GM18526 (cell line): ENCODE data around the gene FADD.

Experiments
- POLR2A ChIP-seq: IDR thresholded peaks from 3 replicates; pipeline ENCODE4 v1.6.1; 2011; ENCODE audit not compliant: insufficient read length; ENCODE audit errors: extremely low read depth

The FADD gene

GRCh38 chr11:70170596-70171210, 32.4 kb upstream of the FADD start:
- no peak for TF ChIP-seq POLR2A

- TF ChIP-seq POLR2A, result no peak
Observed at GRCh38 chr11:70173018-70173417, 30.1 kb upstream of the FADD start.

DNA sequence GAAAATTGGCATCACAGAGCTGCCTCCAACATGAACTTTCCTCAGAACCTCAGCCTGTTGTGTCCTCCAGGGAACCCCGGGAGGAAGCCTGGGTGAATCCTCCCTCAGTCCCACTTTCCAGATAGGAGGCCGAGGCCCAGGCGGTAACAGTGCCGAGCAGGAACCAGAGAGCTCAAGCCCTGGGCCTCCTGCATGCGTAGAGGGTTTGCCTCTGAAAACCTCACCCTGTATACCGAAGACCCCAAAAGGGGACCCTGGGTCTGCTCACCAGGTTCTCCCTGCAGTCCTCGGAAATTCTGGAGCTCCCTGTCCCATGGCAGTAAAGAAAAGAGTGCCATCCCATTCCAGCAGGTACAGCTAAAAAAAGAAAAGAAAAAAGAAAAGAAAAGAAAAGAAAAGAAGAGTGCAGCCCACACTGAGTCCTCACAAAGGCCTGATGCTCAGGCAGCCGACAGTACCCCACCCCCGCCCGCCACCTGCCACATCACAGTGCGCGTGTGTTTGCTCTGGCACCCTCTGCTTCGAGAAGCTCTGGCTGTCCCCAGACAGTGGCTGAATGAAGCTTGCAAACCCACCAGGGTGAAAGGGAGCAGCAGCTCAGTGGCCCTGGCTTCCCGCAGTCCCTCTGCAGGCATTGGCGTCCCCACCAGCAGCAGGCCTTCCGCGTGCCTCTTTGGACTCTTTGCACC, 28.4 kb upstream of the FADD start:
- TF ChIP-seq POLR2A, result no peak

- no peak for TF ChIP-seq POLR2A
Observed at GRCh38 chr11:70175236-70175698, 27.8 kb upstream of the FADD start.

- TF ChIP-seq POLR2A, result no peak
Observed at GRCh38 chr11:70176940-70177689, 26.0 kb upstream of the FADD start.

DNA sequence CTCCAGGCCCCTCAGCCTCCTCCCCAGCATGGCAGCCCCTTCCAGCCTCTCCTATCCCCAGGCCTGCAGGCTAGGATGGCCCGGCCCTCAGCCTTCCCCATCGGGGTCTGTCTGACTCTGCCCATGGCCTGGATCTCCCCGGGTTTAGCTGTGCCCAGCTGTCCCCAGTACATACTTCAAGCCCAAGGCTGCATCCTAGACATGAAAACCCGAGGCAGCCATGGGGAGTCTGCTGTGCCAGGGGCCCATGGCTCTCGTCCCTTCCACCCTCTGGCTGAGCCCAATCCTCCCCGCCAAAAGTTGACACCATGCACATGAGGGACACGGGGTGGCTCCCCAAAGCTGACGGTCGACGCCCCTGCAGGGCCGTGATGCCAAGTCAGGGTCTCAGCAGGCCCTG, 22.2 kb upstream of the FADD start:
- no peak for TF ChIP-seq POLR2A

GRCh38 chr11:70182266-70182665, 20.8 kb upstream of the FADD start:
- no peak for TF ChIP-seq POLR2A

DNA sequence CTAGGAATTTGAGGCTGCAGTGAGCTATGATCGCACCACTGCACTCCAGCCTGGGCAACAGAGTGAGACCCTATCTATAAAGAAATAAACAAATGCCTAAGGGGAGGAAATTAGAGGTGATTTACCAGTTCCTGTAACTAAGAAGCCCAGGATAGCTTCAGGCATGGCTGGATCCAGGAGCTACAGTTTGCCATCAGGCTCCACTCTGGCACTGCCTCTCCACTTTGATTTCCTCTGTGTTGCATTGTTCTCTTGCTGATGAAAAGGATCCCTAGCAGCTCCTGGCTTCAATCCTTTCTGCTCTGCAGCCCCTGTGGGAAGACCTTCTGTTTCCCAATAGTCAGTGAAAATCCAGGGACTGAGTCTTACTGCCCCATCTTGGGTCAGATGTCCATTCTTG, 20.1 kb upstream of the FADD start:
- TF ChIP-seq POLR2A, result no peak

DNA sequence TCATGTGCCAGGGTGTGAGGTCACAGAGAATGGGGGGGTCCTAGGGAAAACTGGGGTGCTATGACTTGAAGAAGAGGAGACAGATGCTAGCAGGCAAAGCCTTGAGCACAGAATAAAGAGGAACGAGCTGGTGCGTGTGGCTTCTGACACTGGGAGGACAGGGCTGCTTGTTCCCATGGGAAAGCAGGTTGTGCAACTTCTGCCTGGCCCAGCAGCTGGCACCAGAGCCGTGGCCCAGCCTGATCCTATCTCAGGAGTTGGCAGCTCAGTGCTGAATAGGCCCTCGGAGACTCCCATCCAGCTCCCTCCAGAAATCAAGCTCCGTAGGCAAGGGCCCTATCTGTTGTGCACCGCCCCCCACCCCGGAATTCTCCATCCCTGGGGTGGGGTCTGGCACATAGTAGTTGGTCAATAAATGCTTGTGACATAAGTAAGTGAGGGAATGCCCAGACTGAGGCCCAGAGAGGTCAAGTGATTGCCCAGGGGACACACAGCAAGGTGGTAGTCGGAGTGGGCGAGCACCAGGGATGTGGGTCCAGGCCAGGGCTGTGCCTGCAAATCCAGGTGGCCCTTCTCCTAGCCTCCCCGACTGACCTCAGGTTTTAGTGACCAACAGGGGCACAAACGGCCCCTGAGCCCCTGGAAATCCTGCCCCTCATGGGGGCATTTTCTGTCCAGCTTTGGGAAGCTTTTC, 19.5 kb upstream of the FADD start:
- TF ChIP-seq POLR2A, result no peak

GRCh38 chr11:70184396-70184795, 18.7 kb upstream of the FADD start:
- no peak for TF ChIP-seq POLR2A

DNA sequence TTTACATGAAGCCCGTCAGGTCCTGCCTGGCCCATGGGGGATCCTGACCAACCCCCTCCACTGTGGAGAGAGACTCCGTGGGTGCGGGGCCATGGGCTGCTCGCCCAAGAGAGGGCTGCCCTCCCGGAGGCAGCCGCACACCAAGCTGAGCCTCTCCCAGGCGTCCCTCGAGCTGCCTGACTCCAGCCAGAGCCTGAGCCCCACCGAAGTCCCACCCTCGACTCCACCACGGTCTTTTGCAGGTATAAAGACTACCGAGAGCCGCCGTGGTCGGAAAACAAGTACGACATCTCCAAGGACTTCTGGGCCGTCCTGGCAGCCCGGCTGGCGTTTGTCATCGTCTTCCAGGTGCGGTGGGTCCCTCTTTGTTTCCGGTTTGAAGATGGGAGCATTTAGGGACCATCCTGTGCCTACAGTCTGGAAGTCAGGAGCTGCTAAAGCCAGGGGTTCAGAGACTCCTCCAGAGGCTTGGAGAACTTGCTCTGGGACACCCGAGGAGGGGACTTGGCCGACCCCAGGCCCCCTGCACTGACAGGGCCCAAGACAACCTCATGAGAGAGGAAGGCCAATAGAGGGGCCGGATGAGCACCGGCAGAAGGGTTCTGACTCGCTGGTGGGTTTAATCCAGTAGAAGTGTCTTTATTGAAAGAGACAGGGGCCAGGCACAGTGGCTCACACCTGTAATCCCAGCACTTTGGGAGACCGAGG, 17.6 kb upstream of the FADD start:
- TF ChIP-seq POLR2A, result no peak

DNA sequence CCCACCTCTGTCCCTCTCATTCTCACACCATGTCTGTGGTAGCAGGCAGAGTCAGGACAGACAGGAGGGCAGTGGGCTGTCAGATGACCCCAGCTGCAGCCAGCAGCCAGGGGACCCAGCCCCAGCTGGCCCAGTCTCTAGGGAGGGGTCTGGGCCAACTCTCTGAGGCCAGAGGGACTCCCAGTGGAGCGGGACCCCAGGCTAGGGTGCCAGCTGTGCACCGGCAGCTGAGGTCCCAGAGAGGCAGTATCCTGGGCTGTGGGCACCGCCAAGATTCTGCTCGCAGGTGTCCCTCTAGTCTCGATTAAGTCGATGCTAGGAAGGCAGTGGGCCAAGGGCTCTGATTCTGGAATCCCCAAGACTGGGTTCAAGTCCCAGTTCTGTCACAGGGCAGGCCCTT, 16.7 kb upstream of the FADD start:
- TF ChIP-seq POLR2A, result no peak

GRCh38 chr11:70186936-70187335, 16.2 kb upstream of the FADD start:
- no peak for TF ChIP-seq POLR2A

GRCh38 chr11:70187771-70188170, 15.3 kb upstream of the FADD start:
- TF ChIP-seq POLR2A, result no peak

DNA sequence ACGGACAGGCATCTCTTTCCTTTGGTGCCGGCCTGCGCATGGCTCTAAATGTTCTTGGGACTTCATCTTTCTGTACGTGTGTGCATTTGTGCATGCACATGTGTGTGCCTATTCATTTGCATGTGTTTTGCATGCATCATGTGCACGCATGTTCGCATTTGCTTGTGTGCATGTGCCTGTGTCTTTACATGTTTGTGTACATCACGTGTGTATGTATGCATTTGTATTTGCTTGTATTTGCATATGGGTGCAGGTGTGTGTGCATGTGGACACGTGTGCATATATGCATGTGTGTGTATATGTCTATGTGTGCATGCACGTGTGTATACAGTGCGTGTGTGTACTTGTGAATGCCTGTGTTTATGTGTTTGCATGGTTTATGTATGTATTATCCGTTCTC, 13.5 kb upstream of the FADD start:
- TF ChIP-seq POLR2A, result no peak

DNA sequence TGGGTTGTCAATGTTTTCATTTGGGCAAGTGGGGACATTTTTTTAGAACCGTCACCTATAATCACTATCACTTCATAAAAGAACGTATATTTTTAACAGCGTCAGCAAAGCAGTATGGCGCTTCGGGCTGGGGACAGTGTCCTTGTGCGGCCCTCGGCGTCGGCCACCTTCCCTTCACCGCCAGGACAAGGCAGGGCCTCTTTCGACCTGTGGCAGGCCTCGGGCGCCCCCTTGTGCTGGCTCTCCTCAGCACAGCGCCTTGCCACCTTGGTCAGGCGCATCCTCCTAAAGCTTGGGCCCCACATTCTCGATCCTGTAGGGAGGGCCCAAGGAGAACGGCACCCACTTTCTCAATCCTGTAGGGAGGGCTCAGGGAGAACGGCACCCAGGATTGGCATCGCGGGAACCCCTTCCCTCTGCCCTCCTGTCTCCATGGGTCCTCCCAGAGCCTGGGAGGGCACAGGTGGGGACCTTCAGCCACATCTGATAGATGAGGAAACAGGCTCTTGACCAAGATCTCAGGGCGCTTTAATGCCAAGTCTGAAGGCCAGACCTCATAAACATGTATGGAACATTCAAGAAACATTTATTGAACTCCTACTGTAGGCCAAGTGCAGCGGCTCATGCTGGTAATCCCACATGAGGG, 11.5 kb upstream of the FADD start:
- no peak for TF ChIP-seq POLR2A
